HUES6 (cell line): ENCODE measurements around the gene LCN1.

Experiments used
- H3K27ac ChIP-seq: 2 replicates; pipeline ENCODE4 v1.7.0; 2013; ENCODE audit warnings: low read depth, mild to moderate bottlenecking, low read length, inconsistent platforms
- H3K27me3 ChIP-seq: 2 replicates; pipeline ENCODE4 v1.6.1; 2013; ENCODE audit warnings: low read length; ENCODE audit not compliant: control insufficient read depth, insufficient read depth
- H3K36me3 ChIP-seq: 2 replicates; pipeline ENCODE4 v1.6.1; 2013; ENCODE audit warnings: low read length; ENCODE audit not compliant: control insufficient read depth, insufficient read depth
- H3K4me1 ChIP-seq: 2 replicates; pipeline ENCODE4 v1.6.1; 2013; ENCODE audit warnings: low read length; ENCODE audit not compliant: control insufficient read depth, insufficient read depth
- H3K4me3 ChIP-seq: 2 replicates; pipeline ENCODE4 v1.5.1; 2013; ENCODE audit warnings: low read depth, low read length
- H3K9ac ChIP-seq: one replicate; pipeline ENCODE4 v1.6.1; 2013; ENCODE audit warnings: mild to moderate bottlenecking, low read length
- H3K9me3 ChIP-seq: 2 replicates; pipeline ENCODE4 v1.6.1; 2013; ENCODE audit warnings: low read depth, low read length; ENCODE audit not compliant: control insufficient read depth, insufficient read depth

The LCN1 gene

GRCh38 chr9:135501261-135502167, 19.7 kb upstream of the LCN1 start:
- peaks cover 38% of the 10 kb centered on the region for H3K36me3 ChIP-seq

DNA sequence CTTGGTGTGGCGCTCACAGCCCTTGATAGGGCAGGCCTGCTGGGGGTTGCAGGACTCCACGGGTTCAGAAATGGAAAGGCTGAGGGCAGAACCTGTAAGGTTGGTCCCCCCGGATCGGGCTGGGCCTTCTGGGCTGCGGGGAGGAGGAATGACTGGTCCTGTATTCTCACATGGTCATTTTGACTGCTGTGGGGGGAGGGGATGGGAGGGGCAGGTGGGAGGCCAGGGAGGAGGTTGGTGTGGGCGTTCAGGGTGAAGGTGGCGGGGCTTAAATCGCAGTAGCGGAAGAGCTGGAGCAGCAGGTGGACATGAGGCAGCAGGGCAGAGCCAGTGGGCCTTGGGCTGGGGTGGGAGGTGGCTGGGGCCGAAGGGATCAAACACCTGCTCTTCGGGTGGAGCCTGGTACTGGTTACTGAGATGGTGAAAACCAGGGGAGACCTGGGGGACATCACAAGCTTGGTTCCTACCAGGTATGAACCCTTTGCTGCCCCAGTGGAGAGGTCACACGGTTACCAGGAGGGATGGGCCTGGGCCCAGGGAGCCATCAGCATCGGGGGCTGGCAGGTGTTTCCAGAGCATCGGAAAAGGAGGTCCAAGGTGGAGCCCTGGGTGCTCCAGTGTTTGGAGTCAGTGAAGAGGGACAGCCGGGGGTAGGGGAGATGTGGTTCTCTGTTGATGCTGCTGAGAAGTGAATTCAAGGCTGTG, 18.9 kb upstream of the LCN1 start:
- Histone ChIP-seq H3K36me3 (peaks cover 38% of the 10 kb centered on the region), H3K4me1 (peaks cover 21% of the 10 kb centered on the region), H3K9me3 (no peaks in the 10 kb centered on the region), H3K9ac (no peak overlapping the region), H3K27me3 (no peaks in the 10 kb centered on the region; the same call in 1 of the 2 replicates), H3K4me3 (peak overlapping the region; percentile 96; the same call in 1 of the 2 replicates), H3K27ac (no peak overlapping the region)

More at GRCh38 chr9:135501261-135502167, 19.7 kb upstream of the LCN1 start:
- H3K9ac ChIP-seq, result peak overlapping the region; percentile 93
- H3K27me3 ChIP-seq, result no peaks in the 10 kb centered on the region; the same call in 1 of the 2 replicates
- H3K4me3 ChIP-seq, result peak overlapping the region; percentile 96
- peaks cover 16% of the 10 kb centered on the region for H3K4me1 ChIP-seq
- H3K9me3 ChIP-seq, result no peaks in the 10 kb centered on the region
- H3K27ac ChIP-seq, result peak overlapping the region; percentile 92; the same call in 1 of the 2 replicates

DNA sequence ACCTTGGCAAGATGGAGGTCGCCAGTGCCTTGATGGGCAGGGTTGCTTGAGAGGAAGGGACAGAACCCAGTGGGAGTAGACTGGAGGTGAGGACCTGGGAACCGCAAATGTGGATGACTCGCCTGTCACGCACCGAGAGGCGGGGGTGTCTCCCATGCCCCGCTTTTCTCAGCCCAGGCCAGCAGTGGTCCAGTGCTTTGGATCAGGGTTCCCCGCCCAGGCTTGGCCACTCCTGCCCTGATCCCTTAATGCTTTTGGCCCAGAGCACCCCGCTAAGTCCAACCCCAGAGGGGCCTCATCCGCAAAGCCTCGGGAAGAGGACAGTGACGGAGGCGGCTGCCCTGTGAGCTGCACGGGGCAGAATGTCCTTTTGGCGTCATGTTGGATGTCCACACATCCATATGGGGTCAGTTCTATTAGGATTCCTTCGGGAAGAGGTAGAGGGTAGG, 18.3 kb upstream of the LCN1 start:
- H3K36me3 ChIP-seq, result peaks cover 38% of the 10 kb centered on the region
- H3K4me3 ChIP-seq, result no peak overlapping the region
- H3K9me3 ChIP-seq, result no peaks in the 10 kb centered on the region
- H3K27me3 ChIP-seq, result no peaks in the 10 kb centered on the region; the same call in 1 of the 2 replicates
- H3K4me1 ChIP-seq, result peaks cover 21% of the 10 kb centered on the region
- no peak overlapping the region for H3K9ac ChIP-seq
- H3K27ac ChIP-seq, result no peak overlapping the region

GRCh38 chr9:135503371-135504261, 17.6 kb upstream of the LCN1 start:
- Histone ChIP-seq H3K4me3 (no peak overlapping the region), H3K36me3 (peaks cover 38% of the 10 kb centered on the region), H3K27ac (no peak overlapping the region), H3K4me1 (peaks cover 21% of the 10 kb centered on the region), H3K9me3 (no peaks in the 10 kb centered on the region), H3K27me3 (no peaks in the 10 kb centered on the region; the same call in 1 of the 2 replicates), H3K9ac (no peak overlapping the region)

DNA sequence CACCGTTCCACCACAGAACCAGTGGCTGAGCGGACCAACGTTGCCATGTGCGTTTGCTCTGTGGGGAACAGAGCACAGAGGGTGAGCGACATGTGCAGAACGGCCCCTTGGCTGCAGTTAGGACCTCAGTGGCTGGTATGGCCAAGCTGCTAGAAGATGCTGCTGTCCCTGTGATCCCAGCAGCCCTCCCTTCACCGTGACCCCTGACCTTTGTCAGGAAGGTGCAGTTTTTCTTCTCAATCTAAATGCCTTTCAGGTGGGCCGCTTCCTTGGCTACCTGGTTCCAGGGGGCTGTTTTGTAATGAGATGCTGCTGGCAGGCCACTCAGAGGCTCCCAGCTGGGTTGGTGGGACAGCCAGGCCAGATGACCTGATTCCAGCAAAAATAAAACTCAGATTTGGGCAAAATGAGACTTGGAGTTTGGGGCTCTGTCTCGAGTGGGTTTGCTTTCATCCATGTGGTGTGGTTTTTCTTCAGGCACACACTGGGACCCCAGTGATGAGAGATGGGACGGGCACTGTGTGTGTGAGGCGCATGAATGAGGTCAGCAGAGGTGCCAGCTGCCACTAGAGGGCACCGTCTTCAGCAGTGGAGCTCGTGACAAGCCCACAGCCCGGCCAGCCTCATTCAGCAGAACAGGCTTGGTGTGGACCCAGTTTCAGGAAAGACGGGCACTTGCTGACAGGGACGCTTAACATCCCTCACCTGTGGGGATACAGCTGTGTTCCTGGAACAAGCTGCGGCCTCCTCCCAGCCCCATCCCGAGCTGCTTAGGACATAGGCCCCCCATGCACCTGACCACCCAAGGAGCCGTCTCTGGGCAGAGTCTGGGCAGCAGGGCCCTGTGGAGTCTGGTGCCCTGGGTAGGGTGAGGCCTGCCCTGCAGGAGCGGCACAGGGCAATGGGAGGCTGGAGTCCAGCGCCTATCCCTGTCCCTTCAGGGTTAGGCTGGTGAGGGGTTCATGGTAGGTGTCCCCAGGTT, 16.7 kb upstream of the LCN1 start:
- no peaks in the 10 kb centered on the region for H3K27me3 ChIP-seq
- H3K4me3 ChIP-seq, result no peak overlapping the region
- H3K9ac ChIP-seq, result no peak overlapping the region
- peaks cover 18% of the 10 kb centered on the region for H3K4me1 ChIP-seq
- H3K9me3 ChIP-seq, result no peaks in the 10 kb centered on the region
- peaks cover 38% of the 10 kb centered on the region for H3K36me3 ChIP-seq
- H3K27ac ChIP-seq, result no peak overlapping the region

GRCh38 chr9:135505406-135506187, 15.6 kb upstream of the LCN1 start:
- peaks cover 38% of the 10 kb centered on the region for H3K36me3 ChIP-seq
- peaks cover 18% of the 10 kb centered on the region for H3K4me1 ChIP-seq
- H3K27me3 ChIP-seq, result no peaks in the 10 kb centered on the region
- no peak overlapping the region for H3K4me3 ChIP-seq
- H3K9me3 ChIP-seq, result no peaks in the 10 kb centered on the region
- no peak overlapping the region for H3K27ac ChIP-seq
- no peak overlapping the region for H3K9ac ChIP-seq

GRCh38 chr9:135506327-135507103, 14.7 kb upstream of the LCN1 start:
- Histone ChIP-seq H3K9me3 (no peaks in the 10 kb centered on the region), H3K27ac (no peak overlapping the region), H3K9ac (no peak overlapping the region), H3K36me3 (peaks cover 38% of the 10 kb centered on the region), H3K4me3 (no peak overlapping the region), H3K27me3 (no peaks in the 10 kb centered on the region), H3K4me1 (peaks cover 14% of the 10 kb centered on the region)

DNA sequence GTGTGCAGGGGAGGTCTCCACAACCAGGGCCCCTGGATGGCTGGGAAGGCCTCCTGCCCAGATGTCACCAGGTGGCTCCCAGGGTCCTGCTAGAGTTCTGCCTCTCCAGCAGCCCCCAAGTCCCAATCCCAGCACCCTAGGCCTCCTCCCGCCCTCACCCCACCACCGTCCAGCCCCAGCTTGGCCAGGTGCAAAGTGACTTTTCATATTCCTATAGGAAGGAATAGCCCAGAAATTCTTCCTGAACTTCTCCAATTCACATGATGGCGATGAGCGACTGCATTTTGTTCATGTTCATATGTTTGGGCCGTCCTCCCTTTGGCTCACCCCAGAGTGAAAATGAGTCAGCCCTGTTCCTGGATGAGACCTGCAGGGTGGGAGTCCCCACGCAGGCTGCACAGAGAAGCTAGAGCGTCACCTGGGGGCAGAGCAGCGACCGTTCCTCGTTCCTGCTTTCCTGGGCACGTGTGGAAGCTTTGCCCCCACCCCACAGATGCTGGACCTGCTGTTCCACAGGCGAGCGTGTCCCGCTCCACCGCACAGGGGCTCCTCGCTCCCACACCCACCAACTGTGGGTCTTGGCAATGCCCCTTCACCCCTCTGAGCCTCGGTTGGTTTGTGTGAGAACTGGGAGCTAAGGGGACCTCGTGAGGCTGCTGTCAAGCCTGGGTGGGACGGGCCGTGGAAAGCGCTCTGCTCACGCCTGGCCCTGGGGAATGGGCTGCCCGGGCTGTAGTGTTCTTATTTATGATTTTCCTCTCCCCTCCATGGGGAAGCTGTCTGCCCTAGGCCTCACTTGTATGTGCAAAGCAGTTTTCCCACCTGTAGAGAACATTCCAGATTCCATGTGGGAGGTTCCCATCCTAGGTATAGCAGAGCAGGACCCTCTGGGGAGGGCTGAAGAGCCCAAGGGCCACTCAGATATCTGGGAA, 13.9 kb upstream of the LCN1 start:
- Histone ChIP-seq H3K4me3 (no peak overlapping the region), H3K36me3 (peaks cover 31% of the 10 kb centered on the region), H3K27ac (no peak overlapping the region), H3K4me1 (peaks cover 10% of the 10 kb centered on the region; the same call in 1 of the 2 replicates), H3K9me3 (no peaks in the 10 kb centered on the region), H3K9ac (no peak overlapping the region), H3K27me3 (no peaks in the 10 kb centered on the region)
